Aorta (tissue), 5 donors: ENCODE results near the gene PCED1B. TPM values are rescaled to one million over a fixed set of nuclear protein-coding genes. Genes with fewer than 3 reads are reported as not detected.
A peak's percentile ranks its signal among the peaks of the same experiment; 100 is the strongest.
"Not testable (repeated sequence)": the region's sequence is repeated elsewhere in the genome, so short reads cannot be mapped to it uniquely, and the experiment has no call there.

ENCODE experiments used
- ATAC-seq: fragments of 200-7000 bp; cut with Tn5 transposase; one replicate; pipeline ENCODE4 v1.9.1; 2022; ENCODE audit warnings: moderate library complexity; ENCODE audit not compliant: low FRiP score
- DNase-seq, 2 donors: peaks; one replicate each; pipeline ENCODE4 v3.0.0-alpha.2; 2020
- H3K27ac ChIP-seq, 2 donors: one replicate each; pipeline ENCODE4 v1.5.1; 2013; ENCODE audit warnings: low read length in 2 of 2, mild to moderate bottlenecking in 2 of 2, moderate library complexity in 2 of 2, control low read depth in 1 of 2, inconsistent platforms in 1 of 2, low read depth in 1 of 2
- H3K27me3 ChIP-seq, 2 donors: one replicate each; pipeline ENCODE4 v1.6.1; 2013; ENCODE audit warnings: control low read depth in 1 of 2, low read length in 1 of 2, mild to moderate bottlenecking in 1 of 2, moderate library complexity in 1 of 2; ENCODE audit not compliant: insufficient read depth in 2 of 2, control insufficient read depth in 1 of 2
- H3K36me3 ChIP-seq, 2 donors: one replicate each; pipeline ENCODE4 v1.6.1; 2013; ENCODE audit warnings: control low read depth in 1 of 2, low read length in 1 of 2, mild to moderate bottlenecking in 1 of 2; ENCODE audit not compliant: insufficient read depth in 2 of 2, control insufficient read depth in 1 of 2
- H3K4me1 ChIP-seq, 2 donors: one replicate each; pipeline ENCODE4 v1.6.1; 2013; ENCODE audit warnings: low read length in 2 of 2, control low read depth in 1 of 2, mild to moderate bottlenecking in 1 of 2, moderate library complexity in 1 of 2; ENCODE audit not compliant: insufficient read depth in 2 of 2, control insufficient read depth in 1 of 2
- H3K4me3 ChIP-seq, 2 donors: one replicate each; pipeline ENCODE4 v1.5.1; 2013; ENCODE audit warnings: low read length in 2 of 2, control low read depth in 1 of 2, mild to moderate bottlenecking in 1 of 2
- H3K9me3 ChIP-seq: one replicate; pipeline ENCODE4 v1.6.1; 2013; ENCODE audit warnings: mild to moderate bottlenecking, low read length; ENCODE audit not compliant: control insufficient read depth
- WGBS, 2 donors: extraction: QIAGEN DNeasy Blood & Tissue Kit; methylation state at CpG; one replicate each; pipeline ENCODE4 v1.1.7; 2013; 5-methylcytosine and 5-hydroxymethylcytosine counted together
- intact Hi-C, 2 donors: fragments of 100-400 bp; cut with DNase I; formaldehyde crosslinking; loops; one replicate each; pipeline versions ENCODE4 v1.14.2 to v1.15.0; 2022
- polyA plus RNA-seq, 2 donors: library from polyadenylated mRNA; stranded (reverse); fragments of 200-250 nt; gene quantifications; one replicate each; pipeline ENCODE4 v1.2.3, GENCODE V29; 2013
- total RNA-seq, 2 donors: library from RNA; stranded (reverse); fragmentation: NEBNext Ultra II Directional; extraction: Animal tissue kit (Norgen Biotek cat#: 25700); gene quantifications; one replicate each; pipeline ENCODE4 v1.2.1, GENCODE V29; 2021
- donor health status: healthy with polysubstance abuse.
- donor health status: Bipolar disorder and iron deficiency.
- donor health status: DM: no; HTN: no; CAD: no.
- donor health status: DM: no; HTN: no; CAD: no.
- donor health status: DM: yes; HTN: yes; CAD: no.

PCED1B gene
- total and polyA plus RNA-seq, 4 donors, result 2.0 to 12.6 (median 11.6) TPM

DNA sequence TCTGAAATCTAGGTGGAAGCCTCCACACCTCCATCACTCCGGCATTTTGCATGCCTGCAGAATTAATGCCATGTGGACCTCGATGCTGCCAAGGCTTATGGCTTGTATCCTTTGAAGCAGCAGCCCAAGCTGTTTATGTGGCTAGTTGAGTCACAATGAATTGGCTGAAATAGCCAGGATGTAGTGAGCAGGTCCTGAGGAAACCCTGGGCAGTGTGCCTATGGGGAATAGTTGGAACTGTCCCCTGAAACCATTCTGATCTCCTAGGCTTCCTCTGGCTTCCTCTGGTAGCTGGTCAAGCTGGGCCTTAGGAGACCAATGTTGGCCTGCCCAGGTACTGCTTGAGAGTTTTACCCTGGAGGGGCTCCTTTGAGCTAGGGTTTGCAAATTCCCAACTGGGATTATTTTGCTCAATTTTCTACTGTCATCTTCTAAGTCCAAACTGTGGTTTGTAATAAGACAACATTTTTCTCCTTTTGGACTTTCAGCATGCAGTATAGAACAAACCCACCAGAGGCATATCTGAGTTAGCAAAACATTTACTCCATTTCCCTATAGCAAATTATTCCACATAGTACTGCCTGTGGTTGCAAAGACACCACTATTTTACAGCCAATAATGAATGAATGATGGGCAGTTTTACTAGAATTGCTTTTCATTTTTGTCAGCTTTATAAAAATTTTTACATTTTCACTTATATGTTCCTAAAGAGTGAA, 85.5 kb downstream of the PCED1B start:
- no peak overlapping the region for H3K27ac ChIP-seq
- H3K4me1 ChIP-seq, result peaks cover 0 to 4% of the 10 kb centered on the region in 2 donors
- H3K4me3 ChIP-seq, result no peak overlapping the region
- H3K36me3 ChIP-seq, result no peaks in the 10 kb centered on the region
- DNase-seq (peak in 1 of 2 donors; percentile 46), ATAC-seq (no peak)
- 41 to 53% methylated on average over 2 of the region's 2 CpGs for WGBS, 2 donors
- H3K9me3 ChIP-seq, result no peaks in the 10 kb centered on the region
- H3K27me3 ChIP-seq, result no peaks in the 10 kb centered on the region
- intact Hi-C loops, result no loop called here

GRCh38 chr12:47165934-47166333, 86.5 kb downstream of the PCED1B start:
- DNase-seq (no peak), ATAC-seq (no peak)
- Histone ChIP-seq H3K4me3 (no peak overlapping the region), H3K9me3 (no peaks in the 10 kb centered on the region), H3K27ac (no peak overlapping the region), H3K27me3 (no peaks in the 10 kb centered on the region), H3K36me3 (no peaks in the 10 kb centered on the region), H3K4me1 (peaks cover 0 to 4% of the 10 kb centered on the region in 2 donors)
- 42 to 44% methylated on average over 5 of the region's 5 CpGs for WGBS, 2 donors
- intact Hi-C loops, result no loop called here

GRCh38 chr12:47166365-47166764, 86.9 kb downstream of the PCED1B start:
- H3K27me3 ChIP-seq, result no peaks in the 10 kb centered on the region
- ATAC-seq (no peak), DNase-seq (no peak)
- no peaks in the 10 kb centered on the region for H3K9me3 ChIP-seq
- H3K4me1 ChIP-seq, result peaks cover 0 to 4% of the 10 kb centered on the region in 2 donors
- H3K27ac ChIP-seq, result no peak overlapping the region
- no peak overlapping the region for H3K4me3 ChIP-seq
- 0 to 90% methylated on average over 1 of the region's 1 CpG for WGBS, 2 donors
- intact Hi-C loops, result no loop called here
- no peaks in the 10 kb centered on the region for H3K36me3 ChIP-seq

DNA sequence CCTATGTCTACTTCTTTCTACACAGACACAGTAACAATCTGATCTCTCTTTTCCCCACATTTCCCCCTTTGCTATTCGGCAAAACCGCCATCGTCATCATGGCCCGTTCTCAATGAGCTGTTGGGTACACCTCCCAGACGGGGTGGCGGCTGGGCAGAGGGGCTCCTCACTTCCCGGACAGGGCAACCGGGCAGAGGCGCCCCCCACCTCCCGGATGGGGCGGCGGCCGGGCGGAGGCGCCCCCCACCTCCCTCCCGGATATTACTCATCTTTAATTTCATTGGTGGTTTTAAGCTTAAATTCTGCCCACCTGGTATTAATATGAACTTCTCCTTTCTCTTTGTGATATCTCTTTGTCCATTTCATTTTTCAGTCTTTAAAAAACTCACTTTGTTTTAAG, 90.9 kb downstream of the PCED1B start:
- intact Hi-C loops, H3K36me3 ChIP-seq: not testable (repeated sequence)
- 91 to 98% methylated on average over 14 to 16 of the region's 16 CpGs for WGBS, 2 donors

GRCh38 chr12:47178014-47178413, 98.6 kb downstream of the PCED1B start:
- Histone ChIP-seq H3K27me3 (no peaks in the 10 kb centered on the region), H3K36me3 (peaks cover 0 to 1% of the 10 kb centered on the region in 2 donors), H3K4me1 (no peaks in the 10 kb centered on the region), H3K4me3 (no peak overlapping the region), H3K9me3 (no peaks in the 10 kb centered on the region), H3K27ac (no peak overlapping the region)
- WGBS, 2 donors, result 94 to 97% methylated on average over 3 of the region's 3 CpGs
- DNase-seq (no peak), ATAC-seq (no peak)
- intact Hi-C loops, result no loop called here

More for the DNA sequence above, 90.9 kb downstream of the PCED1B start:
- not testable (repeated sequence) for H3K9me3 ChIP-seq, ATAC-seq, DNase-seq, H3K4me3 ChIP-seq, H3K4me1 ChIP-seq, H3K27ac ChIP-seq, H3K27me3 ChIP-seq

DNA sequence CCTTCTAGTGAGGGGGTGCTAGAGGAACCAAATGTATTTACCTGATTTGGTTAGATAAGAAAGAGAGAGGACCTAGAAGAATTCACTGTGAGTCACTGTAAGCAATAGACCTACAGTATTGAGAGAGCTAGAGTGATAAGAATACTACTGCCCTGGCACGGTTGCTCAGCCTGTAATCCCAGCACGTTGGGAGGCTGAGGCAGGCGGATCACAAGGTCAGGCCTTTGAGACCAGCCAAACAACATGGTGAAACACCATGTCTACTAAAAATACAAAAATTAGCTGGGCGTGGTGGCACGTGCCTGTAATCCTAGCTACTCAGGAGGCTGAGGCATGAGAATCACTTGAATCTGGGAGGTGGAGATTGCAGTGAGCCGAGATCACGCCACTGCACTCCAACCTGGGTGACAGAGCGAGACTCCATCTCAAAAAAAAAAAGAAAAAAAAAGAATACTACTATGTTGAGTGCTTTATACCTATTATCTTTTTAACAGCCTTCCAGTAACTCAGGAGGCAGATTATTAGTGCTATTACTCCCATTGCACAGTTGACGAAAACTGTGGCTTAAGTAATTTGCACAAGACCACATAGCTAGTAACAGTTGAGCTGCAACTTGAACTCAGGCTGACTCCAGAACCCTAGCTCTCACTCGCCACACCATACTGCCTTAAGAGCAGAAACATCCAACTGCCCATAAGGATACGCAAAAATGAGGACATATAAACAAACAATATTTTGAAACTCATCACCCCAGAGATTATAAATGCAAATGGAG, 102.9 kb downstream of the PCED1B start:
- intact Hi-C loops, ATAC-seq, DNase-seq, H3K36me3 ChIP-seq, H3K27me3 ChIP-seq, H3K27ac ChIP-seq, H3K4me3 ChIP-seq, H3K9me3 ChIP-seq, H3K4me1 ChIP-seq: not testable (repeated sequence)
- 94% methylated on average over 11 of the region's 11 CpGs for WGBS, 2 donors

GRCh38 chr12:47184229-47184628, 104.8 kb downstream of the PCED1B start:
- Histone ChIP-seq H3K9me3 (no peaks in the 10 kb centered on the region), H3K27me3 (no peaks in the 10 kb centered on the region), H3K4me1 (peaks cover 0 to 3% of the 10 kb centered on the region in 2 donors), H3K27ac (no peak overlapping the region), H3K4me3 (no peak overlapping the region), H3K36me3 (no peaks in the 10 kb centered on the region)
- intact Hi-C loops, result no loop called here
- ATAC-seq, result no peak
- DNase-seq, result no peak
- 73 to 76% methylated on average over 3 of the region's 3 CpGs for WGBS, 2 donors

- intact Hi-C loops, result no loop called here
- Histone ChIP-seq H3K4me3 (no peak overlapping the region), H3K9me3 (no peaks in the 10 kb centered on the region), H3K4me1 (peaks cover 0 to 3% of the 10 kb centered on the region in 2 donors), H3K27ac (no peak overlapping the region), H3K27me3 (no peaks in the 10 kb centered on the region), H3K36me3 (no peaks in the 10 kb centered on the region)
- ATAC-seq (no peak), DNase-seq (no peak)
Measured at GRCh38 chr12:47184813-47185212, 105.4 kb downstream of the PCED1B start.

- Histone ChIP-seq H3K4me1 (peaks cover 0 to 3% of the 10 kb centered on the region in 2 donors), H3K27me3 (no peaks in the 10 kb centered on the region), H3K9me3 (no peaks in the 10 kb centered on the region), H3K4me3 (no peak overlapping the region), H3K36me3 (no peaks in the 10 kb centered on the region), H3K27ac (no peak overlapping the region)
- 90 to 98% methylated on average over 2 of the region's 2 CpGs for WGBS, 2 donors
- no peak for DNase-seq
- no peak for ATAC-seq
- intact Hi-C loops, result no loop called here
Measured at GRCh38 chr12:47186246-47186645, 106.8 kb downstream of the PCED1B start.
